Sciatic nerve (tissue), 2 donors: Measurements from ENCODE around the gene DBNDD1. TPM values are rescaled to one million over a fixed set of nuclear protein-coding genes. Genes with fewer than 3 reads are reported as not detected.
"Not testable (repeated sequence)": the region's sequence is repeated elsewhere in the genome, so short reads cannot be mapped to it uniquely, and the experiment has no call there.

Experiments used
- ATAC-seq: fragments of 200-7000 bp; cut with Tn5 transposase; one replicate; pipeline ENCODE4 v1.9.1; 2020; ENCODE audit warnings: mild to moderate bottlenecking, moderate library complexity
- DNase-seq: peaks from one replicate; pipeline ENCODE4 v3.0.0-alpha.2; 2020; ENCODE audit warnings: low spot score
- intact Hi-C: fragments of 100-400 bp; cut with DNase I; formaldehyde crosslinking; loops from one replicate; pipeline ENCODE4 v1.14.2; 2022
- total RNA-seq: library from RNA; stranded (reverse); fragmentation: NEBNext Ultra II Directional; extraction: Animal tissue kit (Norgen Biotek cat#: 25700); gene quantifications from one replicate; pipeline ENCODE4 v1.2.1, GENCODE V29; 2021
- donor health status: DM: no; HTN: no; CAD: no.
- donor health status: DM: no; HTN: no; CAD: no.

Gene DBNDD1
- total RNA-seq, 1 donor from 2014 or later, result 1.8 TPM

- no peak for DNase-seq
- intact Hi-C loops, result no loop called here
- no peak for ATAC-seq
Observed at GRCh38 chr16:90016339-90016950, 2.8 kb downstream of the DBNDD1 start.

DNA sequence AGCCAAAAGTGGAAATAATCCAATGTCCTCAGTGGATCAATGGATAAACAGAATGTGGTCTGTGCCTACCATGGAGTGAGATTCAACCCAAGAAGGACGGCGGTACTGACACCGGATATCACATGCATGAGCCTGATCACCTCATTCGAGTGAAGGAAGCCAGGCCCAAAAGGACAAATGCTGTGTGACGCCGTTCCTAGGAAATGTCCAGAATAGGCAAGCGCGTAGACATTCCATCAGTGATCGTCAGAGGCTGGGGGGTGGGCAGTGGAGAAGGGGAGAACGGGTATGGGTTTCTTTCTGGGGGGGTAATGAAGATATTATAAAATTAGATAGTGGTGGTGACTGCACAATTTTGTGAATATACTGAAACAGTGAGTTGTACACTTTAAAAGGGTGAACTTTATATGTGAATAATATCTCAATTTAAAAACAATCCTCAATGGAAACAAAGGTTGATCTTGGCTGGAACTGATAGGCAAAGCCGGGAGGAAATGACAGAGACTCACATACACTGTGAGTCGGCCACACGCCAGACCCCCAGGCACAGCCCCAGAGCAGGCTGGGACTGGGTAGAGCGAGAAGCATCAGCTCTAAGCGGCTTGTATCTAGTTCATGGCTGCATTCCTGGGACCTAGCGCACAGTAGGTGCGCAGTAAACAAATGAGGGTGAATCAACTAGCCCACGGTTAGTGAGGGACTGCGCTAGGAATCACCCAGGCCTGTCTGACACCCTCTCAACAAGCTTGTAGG lies 3.5 kb downstream of the DBNDD1 start:
- intact Hi-C loops, result no loop called here
- no peak for ATAC-seq
- no peak for DNase-seq

DNA sequence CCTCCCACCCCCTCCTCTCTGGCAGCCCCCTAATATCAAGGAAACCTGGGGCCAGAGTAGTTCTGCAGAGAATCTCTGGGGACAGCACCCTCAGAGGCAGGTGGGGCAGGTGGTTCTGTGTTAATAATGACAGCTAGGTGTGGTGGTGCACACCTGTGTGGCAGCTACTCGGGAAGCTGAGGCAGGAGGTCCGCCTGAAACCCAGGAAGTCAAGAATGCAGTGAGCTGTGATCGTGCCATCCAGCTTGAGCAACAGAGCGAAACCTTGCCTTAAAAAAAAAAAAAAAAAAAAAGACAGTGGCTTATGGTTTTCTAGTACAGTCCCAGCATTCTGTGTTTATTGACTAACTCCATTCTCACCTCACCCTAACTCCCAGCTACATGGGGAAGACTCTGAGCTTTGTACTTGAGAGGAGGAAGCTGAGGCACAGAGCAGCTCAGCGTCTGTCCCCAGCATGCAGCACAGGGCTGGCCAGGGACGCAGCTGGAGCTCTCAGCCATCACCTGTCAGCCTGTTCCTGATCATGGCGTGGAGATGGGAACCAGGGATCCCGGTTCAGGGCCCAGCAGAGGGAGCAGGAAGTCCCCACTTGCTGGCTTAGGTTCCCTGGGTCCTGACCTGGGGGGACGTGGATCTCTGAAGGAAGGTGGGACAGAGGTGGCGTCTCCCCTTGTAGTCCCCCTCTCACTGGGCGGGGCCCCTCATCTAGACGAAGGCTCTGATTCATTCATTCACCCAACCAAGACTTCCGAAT lies 6.1 kb downstream of the DBNDD1 start:
- intact Hi-C loops, result no loop called here
- no peak for DNase-seq
- ATAC-seq, result no peak

- DNase-seq (no peak), ATAC-seq (no peak)
- intact Hi-C loops, result no loop called here
Observed at GRCh38 chr16:90011908-90012501, 7.3 kb downstream of the DBNDD1 start.

GRCh38 chr16:90011508-90011819 lies 7.8 kb downstream of the DBNDD1 start:
- DNase-seq, result no peak
- intact Hi-C loops, result no loop called here
- no peak for ATAC-seq

- no peak for DNase-seq
- intact Hi-C loops, result no loop called here
- ATAC-seq, result no peak
Observed at GRCh38 chr16:90010676-90011507, 8.4 kb downstream of the DBNDD1 start.

GRCh38 chr16:90009172-90009899 lies 9.9 kb downstream of the DBNDD1 start:
- intact Hi-C loops, result no loop called here
- no peak for DNase-seq
- ATAC-seq, result peak; percentile 28

- ATAC-seq (no peak), DNase-seq (no peak)
- intact Hi-C loops, result no loop called here
Observed at GRCh38 chr16:90008708-90009145, 10.5 kb downstream of the DBNDD1 start.

GRCh38 chr16:90007635-90008234 lies 11.5 kb downstream of the DBNDD1 start:
- intact Hi-C loops, DNase-seq, ATAC-seq: not testable (repeated sequence)

- intact Hi-C loops, result no loop called here
- ATAC-seq, result no peak
- no peak for DNase-seq
Observed at GRCh38 chr16:90007015-90007414, 12.2 kb downstream of the DBNDD1 start.

DNA sequence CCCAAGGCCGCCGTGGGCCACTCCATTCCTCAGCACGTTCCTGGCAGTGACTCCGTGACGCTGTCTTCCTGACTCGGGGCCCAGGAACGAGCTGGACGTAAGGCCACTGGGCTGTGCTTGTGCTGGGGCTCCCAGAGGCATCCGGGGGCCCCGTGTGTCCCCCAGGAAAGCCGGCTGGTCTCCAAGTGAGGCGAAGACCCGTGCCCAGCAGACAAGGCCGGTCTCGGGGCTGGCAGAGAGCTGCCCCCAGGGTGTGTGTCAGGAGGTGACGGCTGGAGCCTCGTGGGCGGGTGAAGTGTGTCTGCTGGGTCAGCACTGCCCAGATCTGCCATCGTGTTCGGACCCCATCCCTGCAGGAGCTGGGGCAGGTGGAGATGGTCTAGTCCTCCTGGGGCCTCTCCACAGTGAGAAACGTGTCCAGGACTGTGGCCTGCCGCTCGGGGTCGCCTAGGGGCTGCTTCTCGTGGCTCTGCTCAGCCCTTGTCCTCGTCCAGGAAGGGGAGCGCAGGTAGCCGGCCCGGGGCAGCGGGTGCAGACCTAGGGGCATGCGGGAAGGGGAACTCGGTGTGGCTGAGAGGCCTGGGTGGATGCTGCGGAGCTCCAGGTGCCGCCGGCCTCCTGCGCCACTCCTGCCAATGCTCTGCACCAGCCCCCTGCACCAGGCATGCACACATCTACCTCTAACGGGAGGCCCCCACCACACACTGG lies 13.1 kb downstream of the DBNDD1 start:
- intact Hi-C loops, result no loop called here
- ATAC-seq, result no peak
- DNase-seq, result no peak

DNA sequence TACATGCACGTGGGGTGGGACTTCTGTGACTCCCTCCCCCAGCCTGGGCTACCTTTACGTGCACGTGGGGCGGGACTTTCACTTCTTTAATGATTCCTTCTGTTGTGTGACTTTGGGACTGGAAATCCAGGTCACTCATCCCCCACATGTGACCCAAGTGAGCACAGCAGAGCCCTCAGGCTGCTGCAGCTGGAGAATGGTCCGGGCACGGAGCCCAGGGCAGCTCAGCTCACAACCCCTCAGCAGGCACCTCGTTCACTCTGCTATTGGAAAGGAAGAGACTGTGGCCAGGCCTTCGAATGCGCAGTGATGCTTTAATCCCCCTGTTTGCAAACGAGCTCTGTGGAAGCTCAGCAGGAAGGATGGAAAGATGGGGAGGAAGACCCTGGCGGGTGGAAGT lies 14.7 kb downstream of the DBNDD1 start:
- intact Hi-C loops, result no loop called here
- DNase-seq (no peak), ATAC-seq (no peak)

DNA sequence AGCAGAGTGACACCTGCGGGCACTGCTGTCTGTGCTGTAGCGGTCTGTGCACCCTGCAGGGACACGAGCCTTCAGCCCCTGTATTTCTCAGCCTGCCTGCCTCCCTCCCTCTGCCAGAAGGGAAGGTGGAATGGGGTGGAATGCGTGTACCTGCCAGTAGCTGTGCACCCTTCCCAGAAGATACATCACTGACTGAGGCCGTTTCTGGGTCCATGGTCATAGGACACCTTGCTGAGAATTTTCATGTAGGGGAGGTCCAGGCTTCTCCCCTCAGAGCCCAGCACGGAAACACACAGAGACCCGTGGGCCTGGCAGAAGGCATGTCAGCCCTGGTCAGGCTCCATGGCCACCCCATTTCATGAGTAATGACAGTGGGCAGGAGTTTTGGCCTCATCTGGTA lies 16.5 kb downstream of the DBNDD1 start:
- ATAC-seq, result no peak
- intact Hi-C loops, result no loop called here

GRCh38 chr16:90001761-90002503 lies 17.3 kb downstream of the DBNDD1 start:
- no peak for DNase-seq
- intact Hi-C loops, result no loop called here
- no peak for ATAC-seq

More for the DNA sequence above, 16.5 kb downstream of the DBNDD1 start:
- DNase-seq, result no peak

DNA sequence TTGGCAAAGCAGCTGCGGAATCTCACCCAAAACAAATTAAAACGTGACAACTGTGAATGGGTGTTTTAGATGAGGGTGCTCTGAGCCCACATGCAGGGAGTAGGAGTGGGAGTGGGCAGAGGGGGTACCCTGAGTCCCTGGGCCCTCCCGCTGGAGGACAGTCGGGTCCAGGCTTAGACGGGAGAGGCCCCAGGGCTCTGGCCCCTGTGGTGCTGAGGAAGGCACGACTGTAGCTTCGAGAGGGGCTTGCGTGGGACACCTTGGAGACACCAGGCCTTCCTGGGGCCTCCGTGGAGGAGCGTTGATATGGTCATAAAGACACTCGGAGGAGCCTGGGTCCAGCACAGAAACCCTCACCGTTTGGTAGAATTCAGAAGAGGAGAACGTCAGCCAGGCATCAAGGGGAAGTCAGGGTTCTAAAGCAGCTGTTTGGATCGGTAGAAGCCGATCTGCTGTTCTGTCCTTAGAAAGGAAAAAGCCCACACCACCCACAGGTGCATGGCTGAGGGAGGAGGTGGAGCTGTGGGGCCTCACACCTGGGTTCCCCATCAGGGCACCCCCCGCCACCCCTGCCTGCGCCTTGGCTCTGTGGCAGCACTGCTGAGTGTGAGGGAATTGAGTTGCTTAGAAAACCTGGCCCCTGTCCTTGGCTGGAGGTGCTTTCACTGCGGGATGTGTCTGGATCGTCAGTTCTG lies 18.4 kb downstream of the DBNDD1 start:
- intact Hi-C loops, result no loop called here
- DNase-seq, result no peak
- no peak for ATAC-seq
